NCI-H1436 (cell line): ENCODE results near the gene BCAS3.

Source experiments
- DNase-seq: peaks from one replicate; lab custom pipeline; 2025; lab: John Stamatoyannopoulos, UW

The BCAS3 gene

GRCh38 chr17:61385577-61386236 is 708.1 kb downstream of the BCAS3 start:
- DNase-seq: no peak

- DNase-seq: no peak
These were observed 708.6 kb downstream of the BCAS3 start for GRCh38 chr17:61386251-61386650.

- no peak for DNase-seq
These were observed 709.4 kb downstream of the BCAS3 start for GRCh38 chr17:61387011-61387410.

- no peak for DNase-seq
These were observed 710.1 kb downstream of the BCAS3 start for GRCh38 chr17:61387511-61388305.

- no peak for DNase-seq
These were observed 711.1 kb downstream of the BCAS3 start for GRCh38 chr17:61388561-61389356.

- no peak for DNase-seq
These were observed 712.2 kb downstream of the BCAS3 start for GRCh38 chr17:61389670-61390478.

- no peak for DNase-seq
These were observed 712.8 kb downstream of the BCAS3 start for GRCh38 chr17:61390479-61390791.

- DNase-seq: no peak
These were observed 714.1 kb downstream of the BCAS3 start for GRCh38 chr17:61391595-61392291.

GRCh38 chr17:61392679-61393078 is 715.0 kb downstream of the BCAS3 start:
- DNase-seq: no peak

GRCh38 chr17:61393550-61393903 is 715.9 kb downstream of the BCAS3 start:
- DNase-seq: no peak

- no peak for DNase-seq
These were observed 716.4 kb downstream of the BCAS3 start for GRCh38 chr17:61393904-61394629.

- no peak for DNase-seq
These were observed 717.2 kb downstream of the BCAS3 start for GRCh38 chr17:61394630-61395408.

- no peak for DNase-seq
These were observed 717.8 kb downstream of the BCAS3 start for GRCh38 chr17:61395409-61395982.

- no peak for DNase-seq
These were observed 718.4 kb downstream of the BCAS3 start for GRCh38 chr17:61395983-61396585.

- DNase-seq: no peak
These were observed 719.0 kb downstream of the BCAS3 start for GRCh38 chr17:61396586-61397085.

- no peak for DNase-seq
These were observed 719.6 kb downstream of the BCAS3 start for GRCh38 chr17:61397086-61397842.

GRCh38 chr17:61398721-61399130 is 721.1 kb downstream of the BCAS3 start:
- DNase-seq: no peak
